Panc1 (cell line): ENCODE measurements around the gene CEACAM3. TPM values are rescaled to one million over a fixed set of nuclear protein-coding genes. Genes with fewer than 3 reads are reported as not detected.

Experiments
- ATAC-seq: fragments of 200-7000 bp; cut with Tn5 transposase; 2 replicates; pipeline ENCODE4 v1.9.1; 2020; ENCODE audit warnings: mild to moderate bottlenecking, moderate library complexity
- BruUV-seq: library from RNA; stranded (reverse); fragments of 400-500 nt; replicated peaks from 2 replicates; lab custom pipeline; 2021; lab: Mats Ljungman, UMichigan
- CTCF ChIA-PET: fragments of 300-600 bp; sonication (Branson Sonifier 250); formaldehyde crosslinking; loops from one replicate; lab custom pipeline; 2022; ENCODE audit warnings: antibody characterized with exemption; lab: Charles Lee
- POLR2A ChIA-PET: fragments of 300-600 bp; sonication (Branson Sonifier 250); formaldehyde crosslinking; loops from one replicate; lab custom pipeline; 2022; ENCODE audit warnings: antibody characterized with exemption; lab: Charles Lee
- DNase-seq: peaks from one replicate; pipeline ENCODE4 v3.0.0-alpha.2; 2010; ENCODE audit warnings: low read depth, low spot score
- H3K27ac ChIP-seq: 2 replicates; pipeline ENCODE4 v1.5.1; 2011; ENCODE audit warnings: mild to moderate bottlenecking, low read length, inconsistent platforms
- H3K27me3 ChIP-seq: fragments of 200-500 bp; sonication (Bioruptor generic); 2 replicates; pipeline ENCODE4 v1.6.0; 2014; ENCODE audit warnings: low read length, inconsistent platforms; ENCODE audit not compliant: control insufficient read depth, insufficient read depth
- H3K36me3 ChIP-seq: fragments of 200-500 bp; sonication (Bioruptor generic); 2 replicates; pipeline ENCODE4 v1.5.1; 2014; ENCODE audit warnings: inconsistent platforms, mild to moderate bottlenecking, low read length, moderate library complexity; ENCODE audit not compliant: control insufficient read depth, insufficient read depth
- H3K4me1 ChIP-seq: 2 replicates; pipeline ENCODE4 v1.5.1; 2011; ENCODE audit warnings: inconsistent platforms, mild to moderate bottlenecking, low read length, moderate library complexity; ENCODE audit not compliant: control insufficient read depth, insufficient read depth
- H3K4me3 ChIP-seq, 2 experiments: 2 replicates each; pipeline ENCODE4 v1.5.1; 2011 to 2012; ENCODE audit warnings: low read depth in 2 of 2, low read length in 2 of 2, mild to moderate bottlenecking in 2 of 2, inconsistent platforms in 1 of 2, moderate library complexity in 1 of 2
- H3K9me3 ChIP-seq: fragments of 200-500 bp; sonication (Bioruptor generic); 2 replicates; pipeline ENCODE4 v1.5.1; 2014; ENCODE audit warnings: low read depth, mild to moderate bottlenecking, inconsistent platforms, low read length, moderate library complexity; ENCODE audit not compliant: control insufficient read depth, insufficient read depth
- CTCF ChIP-seq: fragments of 450-650 bp; IDR thresholded peaks from 2 replicates; pipeline ENCODE4 v1.5.1; 2017; ENCODE audit warnings: mild to moderate bottlenecking
- POLR2AphosphoS5 ChIP-seq: IDR thresholded peaks from 2 replicates; pipeline ENCODE4 v1.6.1; 2012; ENCODE audit warnings: mild to moderate bottlenecking, low read depth, low read length, moderate library complexity
- REST ChIP-seq, 2 experiments: IDR thresholded peaks; 2 replicates each; pipeline ENCODE4 v1.6.1; 2011 to 2012; ENCODE audit warnings: low read depth in 2 of 2, control low read depth in 1 of 2, low read length in 1 of 2, mild to moderate bottlenecking in 1 of 2, moderate library complexity in 1 of 2; ENCODE audit not compliant: insufficient read depth in 1 of 2
- SIN3A ChIP-seq: IDR thresholded peaks from 2 replicates; pipeline ENCODE4 v1.6.1; 2012; ENCODE audit warnings: low read depth, mild to moderate bottlenecking, low read length, moderate library complexity, borderline replicate concordance; ENCODE audit not compliant: insufficient read depth
- TCF7L2 ChIP-seq: IDR thresholded peaks from 2 replicates; pipeline ENCODE4 v1.6.1; 2011; ENCODE audit warnings: mild to moderate bottlenecking, low read depth, low read length, inconsistent platforms
- in situ Hi-C: cut with HindIII; loops from 2 replicates; pipeline ENCODE4 v1.10.0; 2016; ENCODE audit warnings: low sequenced_read_pairs, low pct_unique_long_range_greater_than_20kb
- intact Hi-C: fragments of 100-400 bp; cut with micrococcal nuclease; formaldehyde crosslinking; loops from one replicate; pipeline ENCODE4 v1.10.0; 2022; ENCODE audit not compliant: unreplicated experiment
- total RNA-seq: library from RNA; stranded (reverse); gene quantifications from one replicate; pipeline ENCODE4 v1.2.1, GENCODE V29; 2021; ENCODE audit not compliant: unreplicated experiment

CEACAM3 gene
- total RNA-seq, 1 experiment from 2014 or later: not detected

GRCh38 chr19:41813911-41814310 is 17.5 kb downstream of the CEACAM3 start:
- DNase-seq (no peak), ATAC-seq (no peak)
- no TSS peak for BruUV-seq
- Histone ChIP-seq H3K27me3 (no peaks in the 10 kb centered on the region), H3K9me3 (no peaks in the 10 kb centered on the region), H3K27ac (no peak overlapping the region), H3K4me1 (no peaks in the 10 kb centered on the region), H3K36me3 (no peaks in the 10 kb centered on the region), H3K4me3 (no peak overlapping the region)
- in situ Hi-C loops (no loop called here), intact Hi-C loops (no loop called here)
- no peak for TF ChIP-seq REST (IDR thresholded peaks at IDR 0.05; ENCODE audit: insufficient read depth in 1 of 2, low read depth in 2 of 2, low read length in 1 of 2)
- POLR2A ChIA-PET: no interaction called here
- CTCF ChIA-PET: no interaction called here

- TF ChIP-seq TCF7L2 (no peak), REST (IDR thresholded peaks at IDR 0.05; ENCODE audit: insufficient read depth in 1 of 2, low read depth in 2 of 2, low read length in 1 of 2) (no peak), POLR2AphosphoS5 (no peak), CTCF (no peak), SIN3A (no peak)
- Histone ChIP-seq H3K4me3 (no peak overlapping the region), H3K27ac (no peak overlapping the region), H3K4me1 (no peaks in the 10 kb centered on the region), H3K9me3 (no peaks in the 10 kb centered on the region), H3K36me3 (no peaks in the 10 kb centered on the region), H3K27me3 (no peaks in the 10 kb centered on the region)
- ChIA-PET POLR2A (no interaction called here), CTCF (no interaction called here)
- no peak for ATAC-seq
- DNase-seq: no peak
- no TSS peak for BruUV-seq
- in situ Hi-C loops: no loop called here
- intact Hi-C loops: no loop called here
Measured at GRCh38 chr19:41815301-41815700, 18.9 kb downstream of the CEACAM3 start.
